Measurements from ENCODE around the gene TNFRSF9.
"Not testable (repeated sequence)": the region's sequence is repeated elsewhere in the genome, so short reads cannot be mapped to it uniquely, and the experiment has no call there.

Gene TNFRSF9

GRCh38 chr1:7927061-7927460 lies 13.6 kb downstream of the TNFRSF9 start:
- not testable (repeated sequence) for H3K4me3 ChIP-seq (ENCODE audit: low read depth, low read length); DNase-seq (ENCODE audit: low read depth)

GRCh38 chr1:7922301-7922700 lies 18.3 kb downstream of the TNFRSF9 start:
- DNase-seq (ENCODE audit: low read depth), result no peak
- no peak overlapping the region for H3K4me3 ChIP-seq (ENCODE audit: low read depth, low read length)

GRCh38 chr1:7921796-7922195 lies 18.8 kb downstream of the TNFRSF9 start:
- no peak overlapping the region for H3K4me3 ChIP-seq (ENCODE audit: low read depth, low read length)

GRCh38 chr1:7919880-7920279 lies 20.8 kb downstream of the TNFRSF9 start:
- H3K4me3 ChIP-seq (ENCODE audit: low read depth, low read length), result no peak overlapping the region
- DNase-seq (ENCODE audit: low read depth), result no peak

More at GRCh38 chr1:7921796-7922195, 18.8 kb downstream of the TNFRSF9 start:
- DNase-seq (ENCODE audit: low read depth), result no peak

- not testable (repeated sequence) for DNase-seq (ENCODE audit: low read depth); H3K4me3 ChIP-seq (ENCODE audit: low read depth, low read length)
These were observed 22.7 kb downstream of the TNFRSF9 start for GRCh38 chr1:7917971-7918370.

GRCh38 chr1:7916501-7916830 lies 24.2 kb downstream of the TNFRSF9 start:
- no peak for DNase-seq (ENCODE audit: low read depth)
- no peak overlapping the region for H3K4me3 ChIP-seq (ENCODE audit: low read depth, low read length)

- H3K4me3 ChIP-seq (ENCODE audit: low read depth, low read length), result no peak overlapping the region
- no peak for DNase-seq (ENCODE audit: low read depth)
These were observed 24.7 kb downstream of the TNFRSF9 start for GRCh38 chr1:7915826-7916500.

GRCh38 chr1:7912743-7913557 lies 27.7 kb downstream of the TNFRSF9 start:
- H3K4me3 ChIP-seq (ENCODE audit: low read depth, low read length), result no peak overlapping the region
- no peak for DNase-seq (ENCODE audit: low read depth)

GRCh38 chr1:7912145-7912544 lies 28.5 kb downstream of the TNFRSF9 start:
- DNase-seq (ENCODE audit: low read depth), result no peak
- no peak overlapping the region for H3K4me3 ChIP-seq (ENCODE audit: low read depth, low read length)

- DNase-seq (ENCODE audit: low read depth), result no peak
- H3K4me3 ChIP-seq (ENCODE audit: low read depth, low read length), result no peak overlapping the region
These were observed 35.4 kb downstream of the TNFRSF9 start for GRCh38 chr1:7905262-7905661.

- H3K4me3 ChIP-seq (ENCODE audit: low read depth, low read length), result peak overlapping the region; percentile 9
- DNase-seq (ENCODE audit: low read depth), result no peak
These were observed 38.1 kb downstream of the TNFRSF9 start for GRCh38 chr1:7902478-7903085.

- DNase-seq (ENCODE audit: low read depth), result no peak
- no peak overlapping the region for H3K4me3 ChIP-seq (ENCODE audit: low read depth, low read length)
These were observed 40.9 kb downstream of the TNFRSF9 start for GRCh38 chr1:7899741-7900140.

GRCh38 chr1:7898962-7899361 lies 41.7 kb downstream of the TNFRSF9 start:
- DNase-seq (ENCODE audit: low read depth), result no peak
- no peak overlapping the region for H3K4me3 ChIP-seq (ENCODE audit: low read depth, low read length)

- no peak overlapping the region for H3K4me3 ChIP-seq (ENCODE audit: low read depth, low read length)
- DNase-seq (ENCODE audit: low read depth), result no peak
These were observed 43.6 kb downstream of the TNFRSF9 start for GRCh38 chr1:7896994-7897393.

- no peak overlapping the region for H3K4me3 ChIP-seq (ENCODE audit: low read depth, low read length)
- DNase-seq (ENCODE audit: low read depth), result peak; percentile 81
These were observed 47.0 kb downstream of the TNFRSF9 start for GRCh38 chr1:7893529-7894180.

- DNase-seq (ENCODE audit: low read depth), result no peak
- no peak overlapping the region for H3K4me3 ChIP-seq (ENCODE audit: low read depth, low read length)
These were observed 48.8 kb downstream of the TNFRSF9 start for GRCh38 chr1:7891804-7892203.

GRCh38 chr1:7890853-7891252 lies 49.8 kb downstream of the TNFRSF9 start:
- no peak overlapping the region for H3K4me3 ChIP-seq (ENCODE audit: low read depth, low read length)
- no peak for DNase-seq (ENCODE audit: low read depth)

- no peak overlapping the region for H3K4me3 ChIP-seq (ENCODE audit: low read depth, low read length)
- no peak for DNase-seq (ENCODE audit: low read depth)
These were observed 52.2 kb downstream of the TNFRSF9 start for GRCh38 chr1:7888248-7889081.

- DNase-seq (ENCODE audit: low read depth), result no peak
These were observed 54.3 kb downstream of the TNFRSF9 start for GRCh38 chr1:7886405-7886745.

More at GRCh38 chr1:7886405-7886745, 54.3 kb downstream of the TNFRSF9 start:
- H3K4me3 ChIP-seq (ENCODE audit: low read depth, low read length), result no peak overlapping the region

All from skeletal muscle cell (primary cell).